IPS-20b (cell line): ENCODE data around the gene LYST.

Experiments used
- H3K27ac ChIP-seq: one replicate; pipeline ENCODE4 v1.5.1; 2013; ENCODE audit warnings: low read length
- H3K27me3 ChIP-seq: 2 replicates; pipeline ENCODE4 v1.6.1; 2013; ENCODE audit warnings: mild to moderate bottlenecking, low read length, inconsistent platforms; ENCODE audit not compliant: insufficient read depth
- H3K36me3 ChIP-seq: 2 replicates; pipeline ENCODE4 v1.6.1; 2013; ENCODE audit warnings: low read depth, mild to moderate bottlenecking, inconsistent platforms, low read length, moderate library complexity; ENCODE audit not compliant: insufficient read depth
- H3K4me1 ChIP-seq: 2 replicates; pipeline ENCODE4 v1.6.1; 2013; ENCODE audit warnings: mild to moderate bottlenecking, control low read depth, inconsistent platforms, low read length, moderate library complexity; ENCODE audit not compliant: insufficient read depth
- H3K4me3 ChIP-seq: 2 replicates; pipeline ENCODE4 v1.5.1; 2013; ENCODE audit warnings: mild to moderate bottlenecking, low read length, inconsistent platforms
- H3K9ac ChIP-seq: 2 replicates; pipeline ENCODE4 v1.6.1; 2013; ENCODE audit warnings: low read depth, mild to moderate bottlenecking, inconsistent platforms, low read length, moderate library complexity
- H3K9me3 ChIP-seq: 2 replicates; pipeline ENCODE4 v1.6.1; 2013; ENCODE audit warnings: mild to moderate bottlenecking, low read depth, low read length, inconsistent platforms; ENCODE audit not compliant: insufficient read depth

Gene LYST

GRCh38 chr1:235902677-235903542 lies 36.2 kb upstream of the LYST start:
- Histone ChIP-seq H3K4me1 (peaks cover 14% of the 10 kb centered on the region; the same call in 1 of the 2 replicates), H3K9me3 (no peaks in the 10 kb centered on the region), H3K9ac (no peak overlapping the region), H3K27me3 (no peaks in the 10 kb centered on the region), H3K27ac (no peak overlapping the region), H3K36me3 (no peaks in the 10 kb centered on the region), H3K4me3 (no peak overlapping the region)

- Histone ChIP-seq H3K9ac (no peak overlapping the region), H3K4me3 (no peak overlapping the region)
Observed at GRCh38 chr1:235901461-235901860, 34.8 kb upstream of the LYST start.

DNA sequence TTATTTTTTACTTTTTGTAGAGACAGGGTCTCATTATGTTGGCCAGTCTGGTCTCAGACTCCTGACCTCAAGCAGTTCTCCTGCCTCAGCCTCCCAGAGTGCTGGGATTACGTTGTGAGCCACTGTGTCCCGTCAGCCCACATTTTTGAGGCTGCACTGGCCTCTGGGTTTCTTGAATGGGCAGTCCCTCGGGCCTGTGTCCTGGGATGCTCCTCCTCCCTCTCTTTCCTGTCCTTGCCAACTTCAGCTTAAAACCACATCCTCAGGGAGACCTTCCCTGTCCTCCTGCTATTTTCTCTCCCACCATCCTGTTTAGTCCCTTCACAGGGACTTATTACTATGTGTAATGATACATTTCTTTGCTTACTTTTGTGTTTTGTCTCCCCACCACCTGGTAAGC lies 31.4 kb upstream of the LYST start:
- H3K27me3 ChIP-seq: no peaks in the 10 kb centered on the region
- H3K9ac ChIP-seq: no peak overlapping the region
- no peak overlapping the region for H3K4me3 ChIP-seq
- no peak overlapping the region for H3K27ac ChIP-seq
- H3K4me1 ChIP-seq: peaks cover 14% of the 10 kb centered on the region; the same call in 1 of the 2 replicates
- no peaks in the 10 kb centered on the region for H3K36me3 ChIP-seq
- H3K9me3 ChIP-seq: no peaks in the 10 kb centered on the region

More at GRCh38 chr1:235901461-235901860, 34.8 kb upstream of the LYST start:
- no peak overlapping the region for H3K27ac ChIP-seq
- no peaks in the 10 kb centered on the region for H3K9me3 ChIP-seq
- H3K27me3 ChIP-seq: no peaks in the 10 kb centered on the region
- H3K36me3 ChIP-seq: no peaks in the 10 kb centered on the region
- peaks cover 14% of the 10 kb centered on the region; the same call in 1 of the 2 replicates for H3K4me1 ChIP-seq

GRCh38 chr1:235893840-235894239 lies 27.1 kb upstream of the LYST start:
- H3K9ac ChIP-seq: no peak overlapping the region
- no peak overlapping the region for H3K4me3 ChIP-seq
- H3K36me3 ChIP-seq: no peaks in the 10 kb centered on the region
- H3K27me3 ChIP-seq: no peaks in the 10 kb centered on the region
- 0 out of 2 replicates have a peak, but pooled peaks cover 4% of the 10 kb centered on the region for H3K4me1 ChIP-seq
- no peak overlapping the region for H3K27ac ChIP-seq
- H3K9me3 ChIP-seq: no peaks in the 10 kb centered on the region

- H3K36me3 ChIP-seq: no peaks in the 10 kb centered on the region
- H3K9me3 ChIP-seq: no peaks in the 10 kb centered on the region
- no peak overlapping the region for H3K4me3 ChIP-seq
- no peak overlapping the region for H3K27ac ChIP-seq
- no peaks in the 10 kb centered on the region for H3K4me1 ChIP-seq
- H3K9ac ChIP-seq: no peak overlapping the region
- H3K27me3 ChIP-seq: no peaks in the 10 kb centered on the region
Observed at GRCh38 chr1:235892734-235893413, 26.2 kb upstream of the LYST start.

GRCh38 chr1:235892202-235892601 lies 25.5 kb upstream of the LYST start:
- Histone ChIP-seq H3K4me1 (no peaks in the 10 kb centered on the region), H3K27me3 (no peaks in the 10 kb centered on the region), H3K4me3 (no peak overlapping the region), H3K27ac (no peak overlapping the region), H3K36me3 (no peaks in the 10 kb centered on the region), H3K9ac (no peak overlapping the region), H3K9me3 (no peaks in the 10 kb centered on the region)

DNA sequence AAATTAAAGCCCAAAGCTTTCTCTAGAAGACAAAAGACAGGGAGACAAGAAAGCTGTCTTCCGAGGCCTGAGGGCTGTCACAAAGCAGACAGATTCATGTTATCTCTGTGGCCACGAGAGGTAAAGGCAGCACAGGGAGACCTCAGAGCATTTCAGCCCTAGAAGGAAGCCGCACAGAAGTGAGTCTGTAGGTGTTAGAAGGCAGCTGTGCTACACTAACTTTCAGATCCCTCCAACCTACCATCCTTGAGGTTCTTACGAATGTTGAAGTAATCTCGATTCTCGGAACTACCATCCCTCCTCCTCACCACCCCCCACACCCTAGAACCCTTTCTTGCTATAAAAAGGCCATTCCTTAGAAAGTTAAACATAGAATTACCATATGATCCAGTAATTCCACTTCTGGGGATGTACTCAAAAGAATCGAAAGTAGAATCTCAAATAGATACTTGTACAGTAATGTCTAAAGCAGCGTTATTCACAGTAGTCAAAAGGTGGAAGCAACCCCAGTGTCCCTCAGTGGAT lies 21.5 kb upstream of the LYST start:
- Histone ChIP-seq H3K36me3 (no peaks in the 10 kb centered on the region), H3K9ac (no peak overlapping the region), H3K27me3 (no peaks in the 10 kb centered on the region), H3K27ac (no peak overlapping the region), H3K4me3 (no peak overlapping the region), H3K4me1 (no peaks in the 10 kb centered on the region), H3K9me3 (no peaks in the 10 kb centered on the region)

DNA sequence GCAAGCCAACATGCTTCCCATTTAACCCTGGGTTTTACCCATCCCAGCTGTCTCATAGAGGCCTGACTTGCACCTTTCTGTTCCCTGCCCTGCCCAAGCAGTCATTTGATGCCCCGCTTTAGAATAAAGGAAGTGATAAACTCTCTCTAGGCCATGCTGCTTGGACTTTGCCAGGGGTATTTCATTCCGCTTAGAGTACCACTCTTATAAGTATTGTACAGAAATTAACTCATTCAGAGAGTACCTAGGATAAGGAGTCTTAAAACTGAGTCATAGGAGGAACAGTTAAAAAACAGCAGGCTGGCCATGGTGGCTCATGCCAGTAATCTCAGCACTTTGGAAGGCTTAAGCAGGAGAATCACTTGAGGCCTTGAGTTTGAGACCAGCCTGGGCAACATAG lies 21.0 kb upstream of the LYST start:
- H3K27ac ChIP-seq: no peak overlapping the region
- H3K9ac ChIP-seq: no peak overlapping the region
- H3K27me3 ChIP-seq: no peaks in the 10 kb centered on the region
- H3K4me3 ChIP-seq: no peak overlapping the region
- no peaks in the 10 kb centered on the region for H3K36me3 ChIP-seq
- no peaks in the 10 kb centered on the region for H3K4me1 ChIP-seq
- no peaks in the 10 kb centered on the region for H3K9me3 ChIP-seq

- Histone ChIP-seq H3K4me1 (no peaks in the 10 kb centered on the region), H3K9me3 (no peaks in the 10 kb centered on the region)
Observed at GRCh38 chr1:235885655-235886262, 19.1 kb upstream of the LYST start.

GRCh38 chr1:235883261-235883927 lies 16.7 kb upstream of the LYST start:
- H3K4me1 ChIP-seq: no peaks in the 10 kb centered on the region
- no peak overlapping the region for H3K9ac ChIP-seq
- no peaks in the 10 kb centered on the region; the same call in 1 of the 2 replicates for H3K27me3 ChIP-seq
- no peak overlapping the region for H3K27ac ChIP-seq
- H3K9me3 ChIP-seq: no peaks in the 10 kb centered on the region
- no peak overlapping the region for H3K4me3 ChIP-seq
- H3K36me3 ChIP-seq: no peaks in the 10 kb centered on the region

More at GRCh38 chr1:235885655-235886262, 19.1 kb upstream of the LYST start:
- Histone ChIP-seq H3K4me3 (no peak overlapping the region), H3K27ac (no peak overlapping the region), H3K9ac (no peak overlapping the region), H3K36me3 (no peaks in the 10 kb centered on the region), H3K27me3 (no peaks in the 10 kb centered on the region; the same call in 1 of the 2 replicates)

- Histone ChIP-seq H3K36me3 (no peaks in the 10 kb centered on the region), H3K27ac (no peak overlapping the region), H3K4me1 (no peaks in the 10 kb centered on the region), H3K9ac (no peak overlapping the region), H3K27me3 (no peaks in the 10 kb centered on the region; the same call in 1 of the 2 replicates), H3K9me3 (no peaks in the 10 kb centered on the region), H3K4me3 (no peak overlapping the region)
Observed at GRCh38 chr1:235882816-235883215, 16.1 kb upstream of the LYST start.
